HEK293 (cell line): Measurements from ENCODE around the gene NEK10.

ENCODE experiments used
- CTCF ChIA-PET: fragments of 350-600 bp; formaldehyde crosslinking; extraction: SDS; loops from one replicate; lab custom pipeline; 2021; ENCODE audit warnings: antibody characterized with exemption; lab: Yijun Ruan, JAX
- POLR2A ChIA-PET: fragments of 300-600 bp; formaldehyde crosslinking; extraction: SDS; loops from one replicate; lab custom pipeline; 2020; ENCODE audit warnings: antibody characterized with exemption, inconsistent platforms; lab: Yijun Ruan, JAX
- H3K27ac ChIP-seq: fragments of 200-500 bp; sonication (Bioruptor generic); 2 replicates; pipeline ENCODE4 v1.5.1; 2014; ENCODE audit warnings: low read depth, low read length, control low read depth, inconsistent platforms; ENCODE audit errors: extremely low read depth
- H3K36me3 ChIP-seq, 2 experiments: fragments of 200-500 bp in 1 of 2; sonication (Bioruptor generic) in 1 of 2; 1 replicate in 1 of 2; 2 replicates in 1 of 2; pipeline ENCODE4 v1.5.1; 2014 to 2017; ENCODE audit warnings: inconsistent platforms in 2 of 2, low read length in 2 of 2; ENCODE audit not compliant: control insufficient read depth in 2 of 2, insufficient read depth in 1 of 2
- H3K4me1 ChIP-seq: fragments of 200-500 bp; sonication (Bioruptor generic); 2 replicates; pipeline ENCODE4 v1.5.1; 2014; ENCODE audit warnings: mild to moderate bottlenecking, low read length, inconsistent platforms; ENCODE audit not compliant: control insufficient read depth, insufficient read depth
- H3K4me3 ChIP-seq: 2 replicates; pipeline ENCODE4 v1.5.1; 2011; ENCODE audit warnings: low read depth, mild to moderate bottlenecking, control low read depth, low read length, moderate library complexity
- H3K9me3 ChIP-seq: fragments of 200-500 bp; sonication (Bioruptor generic); 2 replicates; pipeline ENCODE4 v1.5.1; 2014; ENCODE audit warnings: low read depth, low read length, inconsistent platforms; ENCODE audit not compliant: control insufficient read depth, insufficient read depth
- ELK4 ChIP-seq: IDR thresholded peaks from 2 replicates; pipeline ENCODE4 v1.6.1; 2011; ENCODE audit warnings: mild to moderate bottlenecking, low read depth, low read length, borderline replicate concordance
- MZF1 ChIP-seq: fragments of 450-650 bp; formaldehyde crosslinking; IDR thresholded peaks from 2 replicates; pipeline ENCODE4 v1.5.1; 2017; ENCODE audit warnings: missing biosample characterization, missing genetic modification characterization, borderline replicate concordance
- PRDM1 ChIP-seq: fragments of 450-650 bp; formaldehyde crosslinking; IDR thresholded peaks from 2 replicates; pipeline ENCODE4; 2016; ENCODE audit warnings: missing biosample characterization, missing genetic modification characterization
- PRDM6 ChIP-seq: fragments of 450-650 bp; formaldehyde crosslinking; IDR thresholded peaks from 2 replicates; pipeline ENCODE4 v1.5.1; 2017; ENCODE audit warnings: missing biosample characterization, missing genetic modification characterization
- SP2 ChIP-seq: fragments of 450-650 bp; formaldehyde crosslinking; IDR thresholded peaks from 2 replicates; pipeline ENCODE4 v1.5.1; 2016; ENCODE audit warnings: missing biosample characterization, missing genetic modification characterization
- SP3 ChIP-seq: fragments of 450-650 bp; formaldehyde crosslinking; IDR thresholded peaks from 2 replicates; pipeline ENCODE4 v1.5.1; 2016; ENCODE audit warnings: missing biosample characterization, missing genetic modification characterization
- TCF7L2 ChIP-seq: IDR thresholded peaks from 2 replicates; pipeline ENCODE4 v1.6.1; 2011; ENCODE audit warnings: low read depth, mild to moderate bottlenecking, inconsistent platforms, low read length, moderate library complexity, borderline replicate concordance
- TSHZ1 ChIP-seq: fragments of 450-650 bp; formaldehyde crosslinking; IDR thresholded peaks from 2 replicates; pipeline ENCODE4 v1.5.1; 2016; ENCODE audit warnings: missing biosample characterization, missing genetic modification characterization, borderline replicate concordance
- YY2 ChIP-seq: fragments of 450-650 bp; formaldehyde crosslinking; IDR thresholded peaks from 2 replicates; pipeline ENCODE4 v1.5.1; 2016; ENCODE audit warnings: missing biosample characterization, missing genetic modification characterization
- ZNF10 ChIP-seq: fragments of 450-650 bp; formaldehyde crosslinking; IDR thresholded peaks from 2 replicates; pipeline ENCODE4 v1.5.1; 2017; ENCODE audit warnings: missing biosample characterization, missing genetic modification characterization
- ZNF184 ChIP-seq: fragments of 450-650 bp; IDR thresholded peaks from 2 replicates; pipeline ENCODE4 v1.5.1; 2018; ENCODE audit warnings: missing biosample characterization, mild to moderate bottlenecking, missing genetic modification characterization
- ZNF2 ChIP-seq: fragments of 450-650 bp; formaldehyde crosslinking; IDR thresholded peaks from 2 replicates; pipeline ENCODE4 v1.5.1; 2016; ENCODE audit warnings: missing biosample characterization, missing genetic modification characterization
- ZNF223 ChIP-seq: fragments of 450-650 bp; formaldehyde crosslinking; IDR thresholded peaks from 2 replicates; pipeline ENCODE4 v1.5.1; 2016; ENCODE audit warnings: missing biosample characterization, missing genetic modification characterization
- ZNF324 ChIP-seq: fragments of 450-650 bp; formaldehyde crosslinking; IDR thresholded peaks from 2 replicates; pipeline ENCODE4 v1.5.1; 2016; ENCODE audit warnings: missing biosample characterization, missing genetic modification characterization
- ZNF416 ChIP-seq: fragments of 450-650 bp; formaldehyde crosslinking; IDR thresholded peaks from 2 replicates; pipeline ENCODE4 v1.5.1; 2016; ENCODE audit warnings: missing biosample characterization, missing genetic modification characterization
- ZNF555 ChIP-seq: fragments of 450-650 bp; formaldehyde crosslinking; conservative IDR thresholded peaks from 2 replicates; pipeline ENCODE4 v1.5.1; 2017; ENCODE audit warnings: missing biosample characterization, mild to moderate bottlenecking, missing genetic modification characterization, inconsistent platforms
- ZNF580 ChIP-seq: fragments of 450-650 bp; formaldehyde crosslinking; IDR thresholded peaks from 2 replicates; pipeline ENCODE4 v1.5.1; 2016; ENCODE audit warnings: missing biosample characterization, missing genetic modification characterization
- ZNF610 ChIP-seq: fragments of 450-650 bp; formaldehyde crosslinking; IDR thresholded peaks from 2 replicates; pipeline ENCODE4 v1.5.1; 2016; ENCODE audit warnings: missing biosample characterization, missing genetic modification characterization, borderline replicate concordance
- ZNF623 ChIP-seq: fragments of 450-650 bp; formaldehyde crosslinking; IDR thresholded peaks from 2 replicates; pipeline ENCODE4 v1.5.1; 2016; ENCODE audit warnings: missing biosample characterization, missing genetic modification characterization
- ZNF654 ChIP-seq: fragments of 450-650 bp; formaldehyde crosslinking; IDR thresholded peaks from 2 replicates; pipeline ENCODE4 v1.5.1; 2016; ENCODE audit warnings: low read depth, missing biosample characterization, missing genetic modification characterization
- ZNF660 ChIP-seq: fragments of 450-650 bp; IDR thresholded peaks from 2 replicates; pipeline ENCODE4 v1.5.1; 2018; ENCODE audit warnings: missing biosample characterization, mild to moderate bottlenecking, missing genetic modification characterization
- ZNF664 ChIP-seq: fragments of 450-650 bp; formaldehyde crosslinking; IDR thresholded peaks from 2 replicates; pipeline ENCODE4 v1.5.1; 2016; ENCODE audit warnings: missing biosample characterization, missing genetic modification characterization
- ZNF707 ChIP-seq: fragments of 450-650 bp; formaldehyde crosslinking; IDR thresholded peaks from 2 replicates; pipeline ENCODE4 v1.5.1; 2016; ENCODE audit warnings: missing biosample characterization, missing genetic modification characterization
- ZNF776 ChIP-seq: fragments of 450-650 bp; formaldehyde crosslinking; IDR thresholded peaks from 2 replicates; pipeline ENCODE4 v1.5.0; 2017; ENCODE audit warnings: missing biosample characterization, missing genetic modification characterization, borderline replicate concordance

The NEK10 gene

GRCh38 chr3:27079427-27080257, 289.5 kb downstream of the NEK10 start:
- ChIA-PET POLR2A (no interaction called here), CTCF (interaction anchor here (0.6 kb wide), 1 partner anchor 97 kb away, joined by 3 read pairs; no protein-coding TSS in a partner anchor)
- H3K9me3 ChIP-seq = no peaks in the 10 kb centered on the region
- H3K4me3 ChIP-seq = no peak overlapping the region
- no peaks in the 10 kb centered on the region for H3K36me3 ChIP-seq
- no peaks in the 10 kb centered on the region for H3K4me1 ChIP-seq
- TF ChIP-seq TCF7L2 = no peak
- no peak for TF ChIP-seq ZNF184 (tag by site-specific recombination)
- TF ChIP-seq YY2 (tag by site-specific recombination) = no peak
- TF ChIP-seq TSHZ1 = no peak
- TF ChIP-seq ELK4 = no peak
- no peak for TF ChIP-seq ZNF580 (tag by site-specific recombination)
- no peak for TF ChIP-seq ZNF324 (tag by site-specific recombination)
- TF ChIP-seq ZNF10 (tag by site-specific recombination) = no peak
- no peak for TF ChIP-seq SP2
- no peak for TF ChIP-seq MZF1
- TF ChIP-seq ZNF2 (tag by site-specific recombination) = no peak
- TF ChIP-seq ZNF660 (tag by site-specific recombination) = no peak
- TF ChIP-seq PRDM6 (tag by site-specific recombination) = no peak
- no peak for TF ChIP-seq ZNF416 (tag by site-specific recombination)
- no peak overlapping the region for H3K27ac ChIP-seq

GRCh38 chr3:27078246-27078913, 290.8 kb downstream of the NEK10 start:
- Histone ChIP-seq H3K4me3 (no peak overlapping the region), H3K4me1 (no peaks in the 10 kb centered on the region), H3K27ac (no peak overlapping the region), H3K36me3 (no peaks in the 10 kb centered on the region), H3K9me3 (no peaks in the 10 kb centered on the region)
- TF ChIP-seq ZNF654 (tag by site-specific recombination) = no peak
- TF ChIP-seq ZNF223 = no peak
- no peak for TF ChIP-seq PRDM6 (tag by site-specific recombination)
- no peak for TF ChIP-seq SP3 (tag by site-specific recombination)
- TF ChIP-seq ZNF623 (tag by site-specific recombination) = no peak
- no peak for TF ChIP-seq PRDM1 (tag by site-specific recombination)
- no peak for TF ChIP-seq ZNF664 (tag by site-specific recombination)
- no peak for TF ChIP-seq ZNF555 (tag by site-specific recombination)
- no peak for TF ChIP-seq ZNF610
- TF ChIP-seq ZNF776 = no peak
- no peak for TF ChIP-seq ZNF184 (tag by site-specific recombination)
- TF ChIP-seq ZNF707 (tag by site-specific recombination) = no peak
- ChIA-PET CTCF (interaction anchor here (0.6 kb wide), 1 partner anchor 98 kb away, joined by 3 read pairs; no protein-coding TSS in a partner anchor), POLR2A (no interaction called here)
